Smooth muscle cell (in vitro differentiated cells): ENCODE measurements around the gene GNB1L. TPM values are rescaled to one million over a fixed set of nuclear protein-coding genes. Genes with fewer than 3 reads are reported as not detected.

Source experiments
- DNase-seq: peaks from one replicate; lab custom pipeline; 2025; ENCODE audit not compliant: unreplicated experiment; lab: John Stamatoyannopoulos, UW
- H2AFZ ChIP-seq: fragments of 200-600 bp; sonication (generic); 2 replicates; pipeline ENCODE4 v1.6.0; 2016; ENCODE audit warnings: antibody characterized with exemption, low read depth, mild to moderate bottlenecking
- H3F3A ChIP-seq: fragments of 200-600 bp; sonication (generic); 2 replicates; pipeline ENCODE4 v1.6.0; 2017; ENCODE audit warnings: antibody characterized with exemption, low read depth
- H3K27ac ChIP-seq: fragments of 200-600 bp; sonication (generic); 2 replicates; pipeline ENCODE4 v1.5.1; 2016; ENCODE audit warnings: low read depth, mild to moderate bottlenecking
- H3K27me3 ChIP-seq: fragments of 200-600 bp; sonication (generic); 2 replicates; pipeline ENCODE4 v1.6.1; 2016; ENCODE audit warnings: low read depth, mild to moderate bottlenecking
- H3K36me3 ChIP-seq: fragments of 200-600 bp; sonication (generic); 2 replicates; pipeline ENCODE4 v1.5.1; 2016; ENCODE audit warnings: low read depth
- H3K4me1 ChIP-seq: fragments of 200-600 bp; sonication (generic); 2 replicates; pipeline ENCODE4 v1.5.1; 2016; ENCODE audit warnings: low read depth
- H3K4me2 ChIP-seq: fragments of 200-600 bp; sonication (generic); 2 replicates; pipeline ENCODE4 v1.6.0; 2016; ENCODE audit warnings: mild to moderate bottlenecking
- H3K4me3 ChIP-seq: fragments of 200-600 bp; sonication (generic); 2 replicates; pipeline ENCODE4 v1.5.1; 2016; ENCODE audit warnings: mild to moderate bottlenecking
- H3K79me2 ChIP-seq: fragments of 200-600 bp; sonication (generic); 2 replicates; pipeline ENCODE4 v1.6.0; 2016; ENCODE audit warnings: low read depth, mild to moderate bottlenecking
- H3K9ac ChIP-seq: fragments of 200-600 bp; sonication (generic); 2 replicates; pipeline ENCODE4 v1.6.0; 2016; ENCODE audit warnings: low read depth
- H3K9me3 ChIP-seq: fragments of 200-600 bp; sonication (generic); replicated peaks from 2 replicates; pipeline ENCODE4 v1.5.1; 2016; ENCODE audit warnings: low read depth
- H4K20me1 ChIP-seq: fragments of 200-600 bp; sonication (generic); 2 replicates; pipeline ENCODE4 v1.6.0; 2016; ENCODE audit warnings: low read depth
- WGBS: methylation state at CpG from one replicate; pipeline ENCODE4 v1.1.7; 2016; ENCODE audit warnings: low lambda C conversion rate; 5-methylcytosine and 5-hydroxymethylcytosine counted together
- polyA plus RNA-seq: library from polyadenylated mRNA; unstranded; fragments of >200 nt; fragmentation: Nextera tagmentation; extraction: Ambion mirVana; gene quantifications from 2 replicates; pipeline ENCODE4 v1.2.1, GENCODE V29; 2016
- total RNA-seq: library from RNA; depleted of rRNA; stranded (reverse); fragments of >200 nt; gene quantifications from 2 replicates; pipeline ENCODE4 v1.2.3, GENCODE V29; 2014
- TF ChIP-seq, protein P1 (sequence below): fragments of 200-600 bp; sonication (generic); IDR thresholded peaks from 2 replicates; pipeline ENCODE4 v1.5.1; 2017; ENCODE audit warnings: borderline replicate concordance, mild to moderate bottlenecking, antibody characterized with exemption; ENCODE audit not compliant: insufficient read depth, poor library complexity, severe bottlenecking

Gene GNB1L
- total and polyA plus RNA-seq, 2 experiments from 2014 or later, result 4.1 to 7.4 TPM

DNA sequence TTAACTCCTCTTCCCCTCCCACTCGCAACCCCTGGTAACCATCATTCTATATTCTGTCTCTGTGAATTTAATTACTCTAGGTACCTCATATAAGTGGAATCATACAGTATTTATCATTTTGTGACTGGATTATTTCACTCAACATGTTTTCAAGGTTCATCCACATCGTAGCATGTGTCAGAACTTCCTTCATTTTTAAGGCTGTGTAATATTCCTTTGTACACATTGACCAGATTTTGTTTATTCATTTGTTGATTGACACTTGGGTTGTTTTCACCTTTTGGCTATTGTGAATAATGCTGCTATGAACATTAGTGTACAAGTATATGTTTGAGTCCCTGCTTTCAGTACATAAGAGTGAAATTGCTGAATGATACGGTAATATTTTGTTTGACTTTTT lies 2.7 kb upstream of the GNB1L start:
- 100% methylated on average over 3 of the region's 3 CpGs for WGBS
- no peak overlapping the region for H3K4me2 ChIP-seq
- H3K4me3 ChIP-seq, result no peak overlapping the region

DNA sequence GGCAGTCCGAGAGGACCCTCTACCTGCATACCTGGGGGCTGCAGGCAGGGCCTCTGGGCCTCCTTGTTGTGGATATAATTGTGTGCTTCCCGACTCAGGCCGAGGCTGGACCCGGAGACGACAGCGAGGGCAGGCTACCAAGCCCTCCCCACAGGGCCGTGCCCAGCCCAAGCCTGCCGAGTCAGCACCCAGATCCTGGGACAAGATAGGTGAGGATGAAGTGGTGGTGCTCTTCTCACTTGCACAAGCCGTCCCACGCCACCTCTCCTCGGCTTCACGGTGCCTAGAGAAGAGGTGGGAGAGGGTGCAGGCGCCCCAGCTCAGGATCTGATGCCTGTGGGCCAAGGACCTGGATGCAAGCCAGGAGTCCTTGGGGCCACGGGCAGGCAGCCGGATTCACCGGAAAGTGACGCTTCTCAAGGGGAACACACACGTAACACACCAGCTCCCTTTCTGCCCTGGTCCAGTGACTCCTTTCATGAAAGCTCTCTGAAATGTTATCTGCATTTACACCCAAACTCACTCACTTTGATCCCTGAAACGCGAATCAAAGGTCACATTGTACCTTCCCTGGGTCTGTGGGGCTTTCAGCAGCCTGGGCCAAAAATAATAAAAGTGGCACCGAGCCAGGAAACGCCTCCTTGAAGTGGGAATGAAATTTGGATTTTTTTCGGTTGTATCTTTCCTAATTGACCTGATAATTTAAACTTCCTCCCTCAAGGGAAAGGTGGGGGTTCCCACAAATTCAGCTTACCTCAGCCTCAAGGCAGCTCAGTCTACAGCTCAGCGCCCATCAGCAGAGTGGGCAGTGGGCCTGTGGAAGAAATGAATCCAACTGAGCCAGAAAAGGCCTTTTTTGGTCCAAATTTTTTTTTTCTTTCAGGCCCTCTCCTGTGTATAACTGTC lies 1.1 kb upstream of the GNB1L start:
- no peaks in the 10 kb centered on the region for H3K27me3 ChIP-seq
- H2AFZ ChIP-seq, result peak overlapping the region; percentile 96
- H3K9me3 ChIP-seq, result no peaks in the 10 kb centered on the region
- no peak for DNase-seq
- H3K9ac ChIP-seq, result peak overlapping the region; percentile 50
- H3K4me1 ChIP-seq, result peaks cover 16% of the 10 kb centered on the region
- H4K20me1 ChIP-seq, result peaks cover 28% of the 10 kb centered on the region
- H3K79me2 ChIP-seq, result peaks cover 31% of the 10 kb centered on the region
- 44% methylated on average over 24 of the region's 24 CpGs for WGBS
- TF ChIP-seq, protein P1, sequence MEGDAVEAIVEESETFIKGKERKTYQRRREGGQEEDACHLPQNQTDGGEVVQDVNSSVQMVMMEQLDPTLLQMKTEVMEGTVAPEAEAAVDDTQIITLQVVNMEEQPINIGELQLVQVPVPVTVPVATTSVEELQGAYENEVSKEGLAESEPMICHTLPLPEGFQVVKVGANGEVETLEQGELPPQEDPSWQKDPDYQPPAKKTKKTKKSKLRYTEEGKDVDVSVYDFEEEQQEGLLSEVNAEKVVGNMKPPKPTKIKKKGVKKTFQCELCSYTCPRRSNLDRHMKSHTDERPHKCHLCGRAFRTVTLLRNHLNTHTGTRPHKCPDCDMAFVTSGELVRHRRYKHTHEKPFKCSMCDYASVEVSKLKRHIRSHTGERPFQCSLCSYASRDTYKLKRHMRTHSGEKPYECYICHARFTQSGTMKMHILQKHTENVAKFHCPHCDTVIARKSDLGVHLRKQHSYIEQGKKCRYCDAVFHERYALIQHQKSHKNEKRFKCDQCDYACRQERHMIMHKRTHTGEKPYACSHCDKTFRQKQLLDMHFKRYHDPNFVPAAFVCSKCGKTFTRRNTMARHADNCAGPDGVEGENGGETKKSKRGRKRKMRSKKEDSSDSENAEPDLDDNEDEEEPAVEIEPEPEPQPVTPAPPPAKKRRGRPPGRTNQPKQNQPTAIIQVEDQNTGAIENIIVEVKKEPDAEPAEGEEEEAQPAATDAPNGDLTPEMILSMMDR, result no peak
- H3K4me2 ChIP-seq, result peak overlapping the region; percentile 90
- peak overlapping the region; percentile 88 for H3K4me3 ChIP-seq
- H3K36me3 ChIP-seq, result no peaks in the 10 kb centered on the region
- no peaks in the 10 kb centered on the region for H3F3A ChIP-seq
- peak overlapping the region; percentile 36 for H3K27ac ChIP-seq

More for the DNA sequence above, 2.7 kb upstream of the GNB1L start:
- Histone ChIP-seq H4K20me1 (peaks cover 15% of the 10 kb centered on the region), H3K27me3 (no peaks in the 10 kb centered on the region), H3K9ac (no peak overlapping the region), H3K79me2 (peaks cover 26% of the 10 kb centered on the region), H3K36me3 (no peaks in the 10 kb centered on the region), H3K27ac (no peak overlapping the region), H3K9me3 (no peaks in the 10 kb centered on the region), H3K4me1 (peaks cover 16% of the 10 kb centered on the region), H2AFZ (no peak overlapping the region), H3F3A (no peaks in the 10 kb centered on the region)
- DNase-seq, result no peak
- TF ChIP-seq, protein P1, result no peak

DNA sequence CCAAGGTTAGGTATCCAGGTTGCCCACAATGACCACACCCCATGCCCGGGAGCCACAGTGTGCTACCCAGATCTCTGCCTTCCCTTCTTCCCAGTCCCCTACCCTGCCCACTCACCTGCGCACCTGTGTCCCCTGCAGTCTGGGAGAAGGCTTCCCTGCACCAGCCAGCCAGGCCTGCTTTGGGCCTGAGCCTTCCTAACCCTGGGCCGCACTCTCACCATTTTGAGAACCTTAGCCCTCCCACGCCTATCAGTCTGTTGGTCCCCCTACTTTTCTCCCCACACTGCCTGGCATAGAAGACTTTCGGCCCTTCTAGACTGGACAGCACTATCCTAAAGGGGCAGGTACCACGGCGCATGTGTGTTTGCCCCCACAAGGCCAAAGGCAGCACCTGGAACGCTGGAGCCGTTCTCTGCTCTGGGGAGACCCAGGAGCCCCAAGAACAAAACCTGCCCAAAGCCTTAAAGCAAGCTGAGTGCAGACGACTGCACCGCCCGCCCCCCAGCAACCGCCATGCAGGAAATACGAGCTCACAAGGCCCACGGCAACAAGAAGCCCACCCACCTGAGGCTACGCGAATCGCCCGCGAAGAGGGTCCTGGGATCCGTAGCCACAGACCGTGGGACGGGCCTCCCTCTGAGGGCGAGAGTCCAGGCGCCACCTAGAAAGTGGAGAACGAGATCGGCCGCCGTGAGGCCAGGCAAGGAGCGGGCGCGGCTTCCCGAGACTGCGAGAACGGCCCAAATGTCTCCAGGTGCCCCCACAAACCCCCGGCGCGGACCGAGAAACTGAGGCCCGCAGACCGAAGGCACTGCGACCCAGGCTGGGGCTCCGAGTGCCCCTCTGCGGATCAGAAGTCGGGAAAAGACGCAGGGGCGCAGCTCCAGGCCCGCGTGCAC lies 546 bp downstream of the GNB1L start:
- Histone ChIP-seq H2AFZ (peak overlapping the region; percentile 44), H3K79me2 (peaks cover 31% of the 10 kb centered on the region), H3K9ac (peak overlapping the region; percentile 75), H4K20me1 (peaks cover 28% of the 10 kb centered on the region), H3K9me3 (no peaks in the 10 kb centered on the region), H3K4me1 (peaks cover 16% of the 10 kb centered on the region), H3K4me2 (peak overlapping the region; percentile 90), H3K27ac (peak overlapping the region; percentile 46), H3K36me3 (no peaks in the 10 kb centered on the region), H3K27me3 (no peaks in the 10 kb centered on the region), H3F3A (no peaks in the 10 kb centered on the region), H3K4me3 (peak overlapping the region; percentile 88)
- 4% methylated on average over 46 of the region's 49 CpGs for WGBS
- no peak for DNase-seq
- TF ChIP-seq, protein P1, result no peak
